Liver (tissue), 3 donors: ENCODE measurements around the gene FKBP5.

Source experiments
- ATF3 ChIP-seq: IDR thresholded peaks from 2 replicates; pipeline ENCODE4 v1.6.1; 2016; ENCODE audit warnings: antibody characterized with exemption
- CTCF ChIP-seq: fragments of 150-350 bp; IDR thresholded peaks from 2 replicates; pipeline ENCODE4 v1.5.1; 2017; ENCODE audit warnings: improper control_type of control experiment, low read depth, low read length; ENCODE audit not compliant: missing input control
- EGR1 ChIP-seq, 2 donors: IDR thresholded peaks; 2 replicates each; pipeline ENCODE4 v1.6.1; 2016 to 2018; ENCODE audit warnings: antibody characterized with exemption in 2 of 2, low read depth in 2 of 2
- HNF4A ChIP-seq, 2 donors: conservative IDR thresholded peaks; 2 replicates each; pipeline ENCODE4 v1.6.1; 2016; ENCODE audit warnings: antibody characterized with exemption in 2 of 2, mild to moderate bottlenecking in 2 of 2
- MAX ChIP-seq: IDR thresholded peaks from 2 replicates; pipeline ENCODE4 v1.6.1; 2016; ENCODE audit warnings: antibody characterized with exemption
- RAD21 ChIP-seq, 2 donors: IDR thresholded peaks; 2 replicates each; pipeline ENCODE4 v1.6.1; 2016; ENCODE audit warnings: antibody characterized with exemption in 2 of 2, mild to moderate bottlenecking in 2 of 2
- TAF1 ChIP-seq: conservative IDR thresholded peaks from 2 replicates; pipeline ENCODE4 v1.6.1; 2016; ENCODE audit warnings: antibody characterized with exemption, mild to moderate bottlenecking
- YY1 ChIP-seq: IDR thresholded peaks from 2 replicates; pipeline ENCODE4 v1.6.1; 2016; ENCODE audit warnings: antibody characterized with exemption, mild to moderate bottlenecking
- ZBTB33 ChIP-seq: IDR thresholded peaks from 2 replicates; pipeline ENCODE4 v1.6.1; 2016; ENCODE audit warnings: antibody characterized with exemption
- TF ChIP-seq, protein P1 (sequence below): IDR thresholded peaks from 2 replicates; pipeline ENCODE4 v1.6.1; 2016; ENCODE audit warnings: antibody characterized with exemption, mild to moderate bottlenecking
- donor health status: healthy.
- donor health status: healthy.

GRCh38 chr6:35735452-35735851, 46.7 kb upstream of the FKBP5 start:
- TF ChIP-seq CTCF: no peak
- no peak for TF ChIP-seq HNF4A (conservative IDR thresholded peaks at IDR 0.05)
- no peak for TF ChIP-seq TAF1
- TF ChIP-seq MAX: no peak
- TF ChIP-seq, protein P1, sequence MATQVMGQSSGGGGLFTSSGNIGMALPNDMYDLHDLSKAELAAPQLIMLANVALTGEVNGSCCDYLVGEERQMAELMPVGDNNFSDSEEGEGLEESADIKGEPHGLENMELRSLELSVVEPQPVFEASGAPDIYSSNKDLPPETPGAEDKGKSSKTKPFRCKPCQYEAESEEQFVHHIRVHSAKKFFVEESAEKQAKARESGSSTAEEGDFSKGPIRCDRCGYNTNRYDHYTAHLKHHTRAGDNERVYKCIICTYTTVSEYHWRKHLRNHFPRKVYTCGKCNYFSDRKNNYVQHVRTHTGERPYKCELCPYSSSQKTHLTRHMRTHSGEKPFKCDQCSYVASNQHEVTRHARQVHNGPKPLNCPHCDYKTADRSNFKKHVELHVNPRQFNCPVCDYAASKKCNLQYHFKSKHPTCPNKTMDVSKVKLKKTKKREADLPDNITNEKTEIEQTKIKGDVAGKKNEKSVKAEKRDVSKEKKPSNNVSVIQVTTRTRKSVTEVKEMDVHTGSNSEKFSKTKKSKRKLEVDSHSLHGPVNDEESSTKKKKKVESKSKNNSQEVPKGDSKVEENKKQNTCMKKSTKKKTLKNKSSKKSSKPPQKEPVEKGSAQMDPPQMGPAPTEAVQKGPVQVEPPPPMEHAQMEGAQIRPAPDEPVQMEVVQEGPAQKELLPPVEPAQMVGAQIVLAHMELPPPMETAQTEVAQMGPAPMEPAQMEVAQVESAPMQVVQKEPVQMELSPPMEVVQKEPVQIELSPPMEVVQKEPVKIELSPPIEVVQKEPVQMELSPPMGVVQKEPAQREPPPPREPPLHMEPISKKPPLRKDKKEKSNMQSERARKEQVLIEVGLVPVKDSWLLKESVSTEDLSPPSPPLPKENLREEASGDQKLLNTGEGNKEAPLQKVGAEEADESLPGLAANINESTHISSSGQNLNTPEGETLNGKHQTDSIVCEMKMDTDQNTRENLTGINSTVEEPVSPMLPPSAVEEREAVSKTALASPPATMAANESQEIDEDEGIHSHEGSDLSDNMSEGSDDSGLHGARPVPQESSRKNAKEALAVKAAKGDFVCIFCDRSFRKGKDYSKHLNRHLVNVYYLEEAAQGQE: no peak
- no peak for TF ChIP-seq EGR1 (IDR thresholded peaks at IDR 0.05; ENCODE audit: low read depth in 2 of 2)
- TF ChIP-seq ZBTB33: no peak
- TF ChIP-seq ATF3: no peak
- TF ChIP-seq YY1: no peak
- TF ChIP-seq RAD21 (IDR thresholded peaks at IDR 0.05): no peak
